ENCODE results near the gene C10orf105.

GRCh38 chr10:71698737-71699136, 20.8 kb downstream of the C10orf105 start:
- TF ChIP-seq, protein P1, sequence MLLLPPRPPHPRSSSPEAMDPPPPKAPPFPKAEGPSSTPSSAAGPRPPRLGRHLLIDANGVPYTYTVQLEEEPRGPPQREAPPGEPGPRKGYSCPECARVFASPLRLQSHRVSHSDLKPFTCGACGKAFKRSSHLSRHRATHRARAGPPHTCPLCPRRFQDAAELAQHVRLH (tag by site-specific recombination; IDR thresholded peaks at IDR 0.05): no peak
- TF ChIP-seq ZNF24 (tag by site-specific recombination; IDR thresholded peaks at IDR 0.05) (no peak), ZNF561 (tag by site-specific recombination; IDR thresholded peaks at IDR 0.05; ENCODE audit: borderline replicate concordance) (no peak), ZNF148 (tag by site-specific recombination; IDR thresholded peaks at IDR 0.05; ENCODE audit: borderline replicate concordance) (no peak), ZNF423 (tag by site-specific recombination; IDR thresholded peaks at IDR 0.05) (no peak), CTCF (tag by site-specific recombination; IDR thresholded peaks at IDR 0.05) (no peak), SALL2 (tag by site-specific recombination; IDR thresholded peaks at IDR 0.05; ENCODE audit: borderline replicate concordance) (no peak), ZBTB1 (tag by site-specific recombination; IDR thresholded peaks at IDR 0.05) (no peak), ZBTB17 (tag by site-specific recombination; IDR thresholded peaks at IDR 0.05) (no peak), ZNF416 (tag by site-specific recombination; IDR thresholded peaks at IDR 0.05) (no peak), ZNF19 (tag by site-specific recombination; IDR thresholded peaks at IDR 0.05; ENCODE audit: low read depth) (no peak), YY1 (tag by site-specific recombination; IDR thresholded peaks at IDR 0.05) (no peak)
- TF ChIP-seq, protein P2, sequence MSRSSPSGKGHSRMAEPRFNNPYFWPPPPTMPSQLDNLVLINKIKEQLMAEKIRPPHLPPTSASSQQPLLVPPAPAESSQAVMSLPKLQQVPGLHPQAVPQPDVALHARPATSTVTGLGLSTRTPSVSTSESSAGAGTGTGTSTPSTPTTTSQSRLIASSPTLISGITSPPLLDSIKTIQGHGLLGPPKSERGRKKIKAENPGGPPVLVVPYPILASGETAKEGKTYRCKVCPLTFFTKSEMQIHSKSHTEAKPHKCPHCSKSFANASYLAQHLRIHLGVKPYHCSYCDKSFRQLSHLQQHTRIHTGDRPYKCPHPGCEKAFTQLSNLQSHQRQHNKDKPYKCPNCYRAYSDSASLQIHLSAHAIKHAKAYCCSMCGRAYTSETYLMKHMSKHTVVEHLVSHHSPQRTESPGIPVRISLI (tag by site-specific recombination; IDR thresholded peaks at IDR 0.05): no peak
